COLO829 (cell line): ENCODE data around the gene BZW2.
"Not testable (repeated sequence)": the region's sequence is repeated elsewhere in the genome, so short reads cannot be mapped to it uniquely, and the experiment has no call there.

Experiments used
- DNase-seq: peaks from one replicate; pipeline ENCODE4 v3.0.0; 2012; ENCODE audit warnings: low spot score

BZW2 gene

DNA sequence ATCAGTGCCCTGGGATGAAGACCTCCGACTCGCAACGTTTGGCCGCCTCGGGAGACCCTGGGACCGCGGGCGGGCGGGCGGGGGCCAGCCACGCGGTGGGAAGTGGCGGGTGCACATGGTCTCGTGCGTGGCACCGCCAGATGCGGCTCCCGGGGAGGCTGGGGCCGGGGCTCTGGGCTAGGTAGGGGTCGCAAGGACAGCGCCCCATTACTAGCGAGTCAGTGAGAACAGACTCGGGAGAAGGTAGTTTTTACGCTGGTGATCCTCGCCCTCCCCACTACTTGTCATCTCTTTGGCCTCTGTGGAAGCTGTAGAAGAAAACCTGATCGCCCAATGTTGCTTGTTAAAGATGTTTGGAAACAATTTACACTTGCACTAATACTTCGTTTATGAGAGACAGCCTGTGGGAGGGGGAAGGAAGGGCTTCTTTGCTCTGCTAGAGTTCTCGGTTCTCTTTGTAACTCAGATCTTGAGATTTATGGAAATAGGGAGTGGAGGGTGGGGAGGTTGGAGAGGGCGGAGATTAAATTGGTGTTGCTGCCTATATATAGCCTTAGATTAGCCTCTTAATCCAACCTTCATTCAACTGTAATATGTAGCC, 591 bp downstream of the BZW2 start:
- peak; percentile 27 for DNase-seq

DNA sequence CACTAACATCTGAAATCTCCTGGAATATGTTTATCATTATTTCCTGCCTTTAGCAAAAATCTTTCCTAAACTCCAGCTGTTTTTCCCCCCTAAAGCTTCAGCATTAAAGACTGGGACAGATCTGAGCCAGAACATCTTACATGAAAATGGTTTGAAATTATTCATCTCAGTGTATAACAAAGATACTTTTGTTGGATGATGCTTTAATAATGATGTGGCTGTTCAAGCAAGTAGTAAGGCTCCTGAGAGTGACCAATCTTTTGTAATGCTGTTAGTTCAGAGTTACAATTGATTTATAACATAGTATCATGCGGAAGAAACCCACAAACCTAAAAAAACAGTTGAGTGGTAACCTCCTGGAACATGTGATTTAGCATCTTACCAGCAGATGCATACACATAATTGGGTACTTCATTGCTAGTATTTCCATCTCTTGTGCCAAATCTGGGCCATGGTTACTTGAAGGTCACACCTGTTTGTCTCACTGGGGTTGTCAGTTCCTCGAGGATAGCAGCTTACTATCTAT, 1.5 kb downstream of the BZW2 start:
- DNase-seq = peak; percentile 70

- DNase-seq = peak; percentile 54
Measured at GRCh38 chr7:16648551-16648950, 2.6 kb downstream of the BZW2 start.

DNA sequence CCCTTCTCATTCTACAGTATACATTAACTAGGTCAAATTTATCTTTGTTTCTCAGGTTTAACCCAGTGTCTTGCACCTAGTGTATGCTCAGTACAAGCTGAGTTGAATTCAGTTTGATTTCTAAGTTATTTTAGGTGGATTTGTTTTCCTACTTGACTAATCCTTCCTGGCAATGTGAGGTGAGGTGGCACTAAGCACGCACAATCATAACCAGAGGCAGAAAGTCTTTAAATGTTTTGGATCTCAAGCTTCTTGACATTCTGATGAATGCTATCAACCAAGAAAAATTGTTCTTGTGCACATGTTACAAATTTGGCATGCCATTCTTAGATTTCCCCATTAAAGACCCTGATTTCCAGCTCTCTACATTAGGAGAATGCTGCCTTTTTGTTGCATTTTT, 3.2 kb downstream of the BZW2 start:
- no peak for DNase-seq

DNA sequence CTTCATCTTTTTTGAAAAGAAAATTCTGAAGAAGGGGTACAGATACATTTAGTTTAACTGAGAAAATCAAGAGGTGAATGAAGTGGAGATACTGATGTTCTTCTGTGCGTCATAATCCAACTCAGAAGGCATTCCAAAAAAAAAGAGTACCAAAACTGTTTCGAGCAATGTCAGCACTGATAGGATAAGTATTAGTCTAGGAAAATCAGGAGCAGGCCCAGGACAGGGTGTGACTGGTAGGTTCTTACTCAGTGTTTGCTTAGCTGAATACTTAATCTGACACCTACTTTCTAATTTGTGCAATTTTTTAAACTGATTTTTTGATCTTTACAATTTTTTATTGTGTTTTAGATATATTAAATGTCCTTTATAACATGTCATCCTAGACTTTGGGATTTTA, 4.3 kb downstream of the BZW2 start:
- no peak for DNase-seq

DNA sequence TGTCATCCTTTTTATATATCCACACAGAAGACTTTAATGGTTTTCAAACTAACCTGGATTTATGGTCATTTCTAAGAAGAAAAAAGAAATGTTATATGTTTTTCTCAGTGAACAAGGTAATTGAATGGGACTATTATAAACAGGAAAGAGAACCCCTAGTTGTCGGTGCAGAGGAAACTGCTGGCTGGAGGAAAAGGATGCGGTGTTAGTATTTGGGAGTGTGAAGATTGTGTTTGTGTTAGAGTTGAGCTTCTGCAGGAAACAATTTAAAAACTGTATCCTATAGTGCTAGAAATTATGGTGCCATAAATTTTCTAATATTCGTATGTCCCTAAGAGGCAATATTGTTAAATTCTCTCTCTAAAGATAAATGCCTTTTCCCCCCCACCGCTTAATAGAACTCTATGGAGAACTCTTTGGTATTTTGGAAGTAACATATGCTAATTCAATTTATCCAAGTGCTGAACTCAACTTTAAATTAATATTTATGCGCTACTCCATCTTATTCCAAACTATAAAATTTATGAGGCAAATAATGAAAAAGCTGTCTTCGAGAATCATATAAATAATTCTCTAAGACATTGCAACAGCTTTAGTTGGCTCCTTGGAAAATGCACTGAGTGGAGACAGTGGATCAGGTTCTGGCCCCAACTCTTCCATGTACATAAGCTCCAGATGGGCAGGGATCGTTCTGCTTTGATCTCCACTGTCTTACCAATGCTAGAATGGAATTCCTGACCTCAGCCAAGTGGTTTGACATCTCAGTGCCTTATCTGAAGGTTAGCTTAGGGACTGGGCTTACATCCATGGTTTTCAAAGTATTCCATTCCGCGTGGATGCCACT, 5.6 kb downstream of the BZW2 start:
- no peak for DNase-seq

DNA sequence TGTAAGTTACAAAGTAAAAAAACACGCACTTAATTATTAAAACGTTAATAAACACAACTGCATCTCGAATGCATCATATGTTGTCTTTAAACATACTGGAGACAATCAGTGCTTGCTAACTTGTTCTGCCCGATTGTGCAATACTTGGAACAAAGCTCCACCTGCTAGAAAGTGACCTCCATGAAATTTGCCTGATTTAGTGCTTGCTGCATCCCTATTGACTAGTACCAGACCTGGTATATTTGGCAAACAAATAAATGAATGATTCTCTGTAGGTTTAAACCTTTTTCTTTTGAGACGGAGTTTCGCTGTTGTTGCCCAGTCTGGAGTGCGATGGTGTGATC, 6.2 kb downstream of the BZW2 start:
- DNase-seq = no peak

- no peak for DNase-seq
Measured at GRCh38 chr7:16652888-16653287, 6.9 kb downstream of the BZW2 start.

DNA sequence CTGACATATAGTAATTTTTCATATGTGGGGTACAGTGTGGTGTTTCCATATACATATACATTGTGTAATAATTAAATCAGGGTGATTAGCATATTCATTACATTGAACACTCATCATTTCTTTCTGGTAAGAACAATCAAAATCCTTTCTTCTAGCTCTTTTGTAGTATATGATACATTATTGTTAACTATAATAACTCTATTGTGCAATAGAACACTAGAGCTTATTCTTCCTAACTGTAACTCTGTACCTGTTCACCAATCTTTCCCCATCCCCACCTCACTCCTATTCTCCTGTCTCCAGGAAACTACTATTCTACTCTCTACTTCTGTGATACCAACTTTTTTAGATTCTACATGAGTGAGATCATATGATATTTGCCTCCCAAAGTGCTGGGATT, 9.4 kb downstream of the BZW2 start:
- DNase-seq = no peak

GRCh38 chr7:16656141-16656540, 10.2 kb downstream of the BZW2 start:
- no peak for DNase-seq

DNA sequence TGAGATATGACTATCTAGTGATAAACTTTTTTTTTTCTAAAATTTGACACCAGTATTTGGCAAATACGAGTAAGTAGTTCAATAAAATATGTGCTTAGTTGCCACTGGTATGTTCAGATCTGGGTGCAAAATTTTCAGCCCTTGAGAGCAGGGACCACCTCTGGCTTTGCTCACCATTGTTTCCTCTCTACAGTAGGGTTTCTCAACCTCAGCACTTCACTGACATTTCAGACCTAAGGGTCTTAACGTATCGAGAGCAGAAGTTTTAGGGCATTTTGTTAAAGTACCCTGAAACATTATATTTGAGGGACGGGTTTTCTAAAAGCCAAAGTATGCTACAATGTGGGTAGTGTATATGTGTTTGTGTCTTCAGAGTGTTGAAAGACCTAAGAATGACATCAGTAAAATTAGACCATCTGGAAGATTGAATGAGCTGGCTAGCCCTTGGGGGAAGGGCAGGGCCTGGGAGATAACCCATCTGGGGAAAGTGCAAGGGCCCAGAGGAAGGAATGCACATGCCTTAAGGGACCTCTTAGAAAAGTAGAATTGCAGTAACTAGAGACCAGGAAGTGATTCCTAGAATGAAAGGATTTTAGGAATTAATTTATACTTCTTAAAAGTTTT, 11.8 kb downstream of the BZW2 start:
- no peak for DNase-seq

DNA sequence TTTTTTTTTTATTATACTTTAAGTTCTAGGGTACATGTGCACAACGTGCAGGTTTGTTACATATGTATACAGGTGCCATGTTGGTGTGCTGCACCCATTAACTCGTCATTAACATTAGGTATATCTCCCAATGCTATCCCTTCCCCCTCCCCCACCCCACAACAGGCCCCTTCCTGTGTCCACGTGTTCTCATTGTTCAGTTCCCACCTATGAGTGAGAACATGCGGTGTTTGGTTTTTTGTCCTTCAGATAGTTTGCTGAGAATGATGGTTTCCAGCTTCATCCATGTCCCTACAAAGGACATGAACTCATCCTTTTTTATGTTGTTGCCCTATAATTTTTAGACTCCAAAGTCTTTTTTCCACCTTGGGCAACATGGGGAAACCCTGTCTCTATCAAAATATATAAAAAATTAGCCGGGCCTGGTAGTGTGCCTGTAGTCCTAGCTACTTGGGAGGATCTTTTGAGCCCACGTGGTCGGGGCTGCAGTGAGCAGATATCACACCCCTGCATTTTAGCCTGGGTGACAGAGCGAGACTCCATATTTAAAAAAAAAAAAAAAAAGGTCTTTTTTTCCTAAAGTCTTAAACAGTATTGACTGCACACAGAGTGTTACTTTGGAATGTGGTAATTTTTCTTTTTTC, 14.0 kb downstream of the BZW2 start:
- DNase-seq = not testable (repeated sequence)

DNA sequence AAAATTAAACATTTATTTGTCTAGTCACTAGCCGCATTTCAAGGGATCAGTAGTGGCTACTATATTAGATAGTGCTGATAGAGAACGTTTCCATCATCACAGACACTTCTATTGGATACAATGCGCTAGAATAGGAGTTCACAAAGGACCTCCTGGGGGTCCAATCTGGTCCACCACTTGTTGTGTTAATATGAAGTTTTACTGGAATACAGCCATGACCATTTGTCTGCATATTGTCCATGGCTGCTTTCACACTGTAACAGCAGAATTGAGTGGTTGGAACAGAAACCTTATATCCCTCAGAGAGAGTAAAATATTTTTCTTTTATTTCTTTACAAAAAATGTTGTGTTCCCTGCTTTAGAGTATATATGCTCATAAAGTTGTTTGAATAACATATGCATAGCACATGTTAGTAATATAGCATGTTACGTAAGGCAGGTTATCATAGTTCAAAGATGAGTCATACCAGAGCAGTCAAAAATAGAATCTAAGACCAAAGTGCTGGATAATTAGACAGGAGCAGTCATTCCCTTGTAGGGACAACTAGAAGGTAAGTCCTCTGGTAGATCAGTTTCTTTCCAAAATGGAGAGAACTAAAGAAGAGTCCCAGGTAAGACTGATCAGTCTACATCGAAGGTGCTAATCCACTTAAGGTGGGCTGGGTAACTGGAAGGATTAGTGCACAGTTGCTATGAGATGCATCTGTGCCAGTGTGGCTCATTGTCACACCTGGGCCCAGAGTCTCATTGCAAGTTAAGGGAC, 14.9 kb downstream of the BZW2 start:
- DNase-seq = peak; percentile 54

GRCh38 chr7:16661924-16662323, 15.9 kb downstream of the BZW2 start:
- no peak for DNase-seq

DNA sequence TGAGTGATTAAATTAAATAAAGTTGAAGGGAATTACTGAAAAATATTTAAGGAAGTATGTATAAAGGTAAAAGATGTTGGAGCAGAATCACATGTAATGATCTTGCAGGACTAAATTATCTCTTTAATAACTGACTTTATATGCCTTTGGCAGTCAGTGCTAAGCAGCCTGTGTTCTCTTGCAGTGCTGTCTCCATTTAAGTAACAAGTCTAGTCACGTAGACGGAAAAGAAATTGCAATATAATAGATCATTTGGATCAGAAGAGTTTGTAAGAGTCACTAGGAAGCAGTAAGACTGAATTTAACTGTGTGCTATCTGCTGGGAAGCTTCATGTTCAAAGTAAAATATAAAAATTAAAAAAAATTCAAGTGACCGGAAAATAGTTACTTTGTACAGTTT, 21.4 kb downstream of the BZW2 start:
- DNase-seq = no peak

GRCh38 chr7:16668049-16668858, 22.3 kb downstream of the BZW2 start:
- no peak for DNase-seq

- no peak for DNase-seq
Measured at GRCh38 chr7:16668978-16669377, 23.0 kb downstream of the BZW2 start.

GRCh38 chr7:16669581-16669980, 23.6 kb downstream of the BZW2 start:
- no peak for DNase-seq

DNA sequence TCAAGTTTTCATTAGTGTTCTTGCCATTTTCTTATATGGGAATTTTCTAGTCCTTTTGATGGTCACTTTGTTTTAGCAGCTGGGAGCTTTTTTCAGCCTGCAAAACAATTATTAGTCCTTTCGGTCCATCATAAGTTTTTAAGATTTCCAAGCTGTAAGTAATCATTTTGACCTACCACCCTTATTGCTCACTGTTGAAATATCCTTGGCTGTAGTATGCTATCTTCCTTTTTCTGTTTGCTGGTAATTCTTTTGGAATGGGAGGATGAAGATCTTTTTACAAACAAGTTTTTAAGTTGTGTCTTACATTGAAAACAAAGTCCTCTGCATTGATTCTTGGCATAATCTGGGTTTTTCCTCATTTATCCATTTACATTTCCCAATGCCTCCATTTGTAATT, 24.0 kb downstream of the BZW2 start:
- DNase-seq = no peak

- no peak for DNase-seq
Measured at GRCh38 chr7:16670731-16671344, 24.9 kb downstream of the BZW2 start.

GRCh38 chr7:16671811-16672210, 25.8 kb downstream of the BZW2 start:
- no peak for DNase-seq
